Stomach (tissue), 4 donors: ENCODE data around the gene NTM.

Experiments used
- EP300 ChIP-seq: sonication (generic); formaldehyde crosslinking; IDR thresholded peaks from one replicate; pipeline ENCODE4 v1.6.1; 2017; ENCODE audit warnings: antibody characterized with exemption
- POLR2A ChIP-seq, 4 donors: fragments of 450-650 bp; IDR thresholded peaks; one replicate each; pipeline ENCODE4 v1.6.1; 2016; ENCODE audit warnings: antibody characterized with exemption in 4 of 4, control low read depth in 2 of 4, mild to moderate bottlenecking in 1 of 4, moderate library complexity in 1 of 4
- POLR2AphosphoS5 ChIP-seq, 3 donors: sonication (generic); formaldehyde crosslinking; IDR thresholded peaks; one replicate each; pipeline ENCODE4 v1.6.1; 2016; ENCODE audit warnings: antibody characterized with exemption in 3 of 3
- TF ChIP-seq, protein P1 (sequence below), 7 experiments: fragments of 450-650 bp in 4 of 7; fragments of 200-600 bp in 3 of 7; sonication (generic) in 3 of 7; IDR thresholded peaks; one replicate each; pipeline ENCODE4 v1.5.1; 2016 to 2019; ENCODE audit warnings: antibody characterized with exemption in 7 of 7, control low read depth in 2 of 7, mild to moderate bottlenecking in 1 of 7

DNA sequence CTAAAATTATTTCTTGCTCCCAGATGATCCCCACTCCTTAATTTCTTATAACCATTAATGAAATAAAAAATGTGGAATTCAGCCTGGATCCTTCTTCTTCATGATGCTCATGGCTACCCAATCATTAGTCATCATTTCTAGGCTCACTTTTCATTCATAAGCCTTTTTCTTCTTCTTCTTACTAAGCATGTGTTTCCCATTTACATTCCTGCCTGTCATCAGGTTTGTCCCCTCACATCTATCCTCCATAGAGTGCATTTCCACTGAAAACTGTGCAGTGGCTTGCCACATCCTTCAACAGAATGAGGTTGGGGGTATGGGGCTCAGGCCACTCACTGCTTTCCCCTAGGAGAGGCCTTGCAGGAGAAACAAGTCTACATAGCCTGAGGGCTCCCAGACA lies 35.8 kb upstream of the NTM start:
- TF ChIP-seq, protein P1, sequence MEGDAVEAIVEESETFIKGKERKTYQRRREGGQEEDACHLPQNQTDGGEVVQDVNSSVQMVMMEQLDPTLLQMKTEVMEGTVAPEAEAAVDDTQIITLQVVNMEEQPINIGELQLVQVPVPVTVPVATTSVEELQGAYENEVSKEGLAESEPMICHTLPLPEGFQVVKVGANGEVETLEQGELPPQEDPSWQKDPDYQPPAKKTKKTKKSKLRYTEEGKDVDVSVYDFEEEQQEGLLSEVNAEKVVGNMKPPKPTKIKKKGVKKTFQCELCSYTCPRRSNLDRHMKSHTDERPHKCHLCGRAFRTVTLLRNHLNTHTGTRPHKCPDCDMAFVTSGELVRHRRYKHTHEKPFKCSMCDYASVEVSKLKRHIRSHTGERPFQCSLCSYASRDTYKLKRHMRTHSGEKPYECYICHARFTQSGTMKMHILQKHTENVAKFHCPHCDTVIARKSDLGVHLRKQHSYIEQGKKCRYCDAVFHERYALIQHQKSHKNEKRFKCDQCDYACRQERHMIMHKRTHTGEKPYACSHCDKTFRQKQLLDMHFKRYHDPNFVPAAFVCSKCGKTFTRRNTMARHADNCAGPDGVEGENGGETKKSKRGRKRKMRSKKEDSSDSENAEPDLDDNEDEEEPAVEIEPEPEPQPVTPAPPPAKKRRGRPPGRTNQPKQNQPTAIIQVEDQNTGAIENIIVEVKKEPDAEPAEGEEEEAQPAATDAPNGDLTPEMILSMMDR (IDR thresholded peaks at IDR 0.05) = no peak
- TF ChIP-seq POLR2A (IDR thresholded peaks at IDR 0.05) (no peak), EP300 (no peak), POLR2AphosphoS5 (IDR thresholded peaks at IDR 0.05) (no peak)
